HepG2 (cell line): ENCODE data around the gene SHISAL1.

Experiments
- BCL6 ChIP-seq: IDR thresholded peaks from 2 replicates; pipeline ENCODE4 v1.6.1; 2016; ENCODE audit warnings: missing genetic modification reagents, missing compliant biosample characterization
- BRCA1 ChIP-seq: sonication (generic); formaldehyde crosslinking; IDR thresholded peaks from 2 replicates; pipeline ENCODE4 v1.4.0; 2020; ENCODE audit warnings: missing genetic modification reagents
- MIER3 ChIP-seq: IDR thresholded peaks from 2 replicates; pipeline ENCODE4 v1.6.1; 2016; ENCODE audit warnings: missing compliant biosample characterization, borderline replicate concordance
- NCOR1 ChIP-seq: fragments of 200-600 bp; sonication (generic); IDR thresholded peaks from 2 replicates; pipeline ENCODE4 v1.7.0; 2017; ENCODE audit warnings: antibody characterized with exemption, low read length, borderline replicate concordance
- POLR2A ChIP-seq, 2 experiments: IDR thresholded peaks; 2 replicates each; pipeline ENCODE4 v1.6.1; 2011; ENCODE audit warnings: low read depth in 2 of 2, low read length in 2 of 2, mild to moderate bottlenecking in 1 of 2, moderate library complexity in 1 of 2; ENCODE audit not compliant: insufficient read depth in 1 of 2
- ZKSCAN1 ChIP-seq: fragments of 150-350 bp; IDR thresholded peaks from 2 replicates; pipeline ENCODE4 v1.6.1; 2014; ENCODE audit warnings: low read length
- ZNF24 ChIP-seq: fragments of 450-650 bp; IDR thresholded peaks from 2 replicates; pipeline ENCODE4 v1.6.1; 2017; ENCODE audit warnings: antibody characterized with exemption, mild to moderate bottlenecking
- TF ChIP-seq, protein P1 (sequence below): sonication (generic); formaldehyde crosslinking; IDR thresholded peaks from 2 replicates; pipeline ENCODE4 v1.5.0; 2020; ENCODE audit warnings: mild to moderate bottlenecking, missing genetic modification reagents
- TF ChIP-seq, protein P2 (sequence below): sonication (generic); formaldehyde crosslinking; IDR thresholded peaks from 2 replicates; pipeline ENCODE4 v1.5.0; 2020; ENCODE audit warnings: mild to moderate bottlenecking, missing genetic modification reagents, moderate library complexity

DNA sequence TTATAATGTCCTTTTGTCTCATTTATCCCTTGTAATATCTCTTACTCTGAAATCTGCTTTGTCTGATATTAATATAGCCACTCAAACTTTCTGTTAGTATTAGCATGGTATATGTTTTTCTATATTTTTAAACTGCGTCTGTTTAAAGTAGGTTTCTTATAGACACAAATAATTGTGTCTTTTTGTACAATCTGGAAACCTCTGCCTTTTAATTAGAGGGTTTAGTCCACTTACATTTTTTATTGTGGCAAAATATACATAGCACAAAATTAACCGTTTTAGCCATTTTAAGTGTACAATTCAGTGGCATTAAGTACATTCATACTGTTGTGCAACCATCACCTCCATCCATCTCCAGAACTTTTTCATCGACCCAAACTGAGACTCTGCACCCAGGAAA, 103.4 kb downstream of the SHISAL1 start:
- TF ChIP-seq POLR2A (IDR thresholded peaks at IDR 0.05; ENCODE audit: insufficient read depth in 1 of 2, low read depth in 2 of 2, low read length in 2 of 2) (no peak), MIER3 (CRISPR knock-in tag) (no peak), ZNF24 (no peak), BRCA1 (no peak), BCL6 (no peak), ZKSCAN1 (no peak), NCOR1 (no peak)
- TF ChIP-seq, protein P1, sequence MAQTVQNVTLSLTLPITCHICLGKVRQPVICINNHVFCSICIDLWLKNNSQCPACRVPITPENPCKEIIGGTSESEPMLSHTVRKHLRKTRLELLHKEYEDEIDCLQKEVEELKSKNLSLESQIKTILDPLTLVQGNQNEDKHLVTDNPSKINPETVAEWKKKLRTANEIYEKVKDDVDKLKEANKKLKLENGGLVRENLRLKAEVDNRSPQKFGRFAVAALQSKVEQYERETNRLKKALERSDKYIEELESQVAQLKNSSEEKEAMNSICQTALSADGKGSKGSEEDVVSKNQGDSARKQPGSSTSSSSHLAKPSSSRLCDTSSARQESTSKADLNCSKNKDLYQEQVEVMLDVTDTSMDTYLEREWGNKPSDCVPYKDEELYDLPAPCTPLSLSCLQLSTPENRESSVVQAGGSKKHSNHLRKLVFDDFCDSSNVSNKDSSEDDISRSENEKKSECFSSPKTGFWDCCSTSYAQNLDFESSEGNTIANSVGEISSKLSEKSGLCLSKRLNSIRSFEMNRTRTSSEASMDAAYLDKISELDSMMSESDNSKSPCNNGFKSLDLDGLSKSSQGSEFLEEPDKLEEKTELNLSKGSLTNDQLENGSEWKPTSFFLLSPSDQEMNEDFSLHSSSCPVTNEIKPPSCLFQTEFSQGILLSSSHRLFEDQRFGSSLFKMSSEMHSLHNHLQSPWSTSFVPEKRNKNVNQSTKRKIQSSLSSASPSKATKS (CRISPR knock-in tag): no peak
- TF ChIP-seq, protein P2, sequence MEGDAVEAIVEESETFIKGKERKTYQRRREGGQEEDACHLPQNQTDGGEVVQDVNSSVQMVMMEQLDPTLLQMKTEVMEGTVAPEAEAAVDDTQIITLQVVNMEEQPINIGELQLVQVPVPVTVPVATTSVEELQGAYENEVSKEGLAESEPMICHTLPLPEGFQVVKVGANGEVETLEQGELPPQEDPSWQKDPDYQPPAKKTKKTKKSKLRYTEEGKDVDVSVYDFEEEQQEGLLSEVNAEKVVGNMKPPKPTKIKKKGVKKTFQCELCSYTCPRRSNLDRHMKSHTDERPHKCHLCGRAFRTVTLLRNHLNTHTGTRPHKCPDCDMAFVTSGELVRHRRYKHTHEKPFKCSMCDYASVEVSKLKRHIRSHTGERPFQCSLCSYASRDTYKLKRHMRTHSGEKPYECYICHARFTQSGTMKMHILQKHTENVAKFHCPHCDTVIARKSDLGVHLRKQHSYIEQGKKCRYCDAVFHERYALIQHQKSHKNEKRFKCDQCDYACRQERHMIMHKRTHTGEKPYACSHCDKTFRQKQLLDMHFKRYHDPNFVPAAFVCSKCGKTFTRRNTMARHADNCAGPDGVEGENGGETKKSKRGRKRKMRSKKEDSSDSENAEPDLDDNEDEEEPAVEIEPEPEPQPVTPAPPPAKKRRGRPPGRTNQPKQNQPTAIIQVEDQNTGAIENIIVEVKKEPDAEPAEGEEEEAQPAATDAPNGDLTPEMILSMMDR: no peak
